Thyroid gland (tissue), 4 donors: ENCODE measurements around the gene CCDC170. TPM values are rescaled to one million over a fixed set of nuclear protein-coding genes. Genes with fewer than 3 reads are reported as not detected.

Experiments
- DNase-seq, 2 donors: peaks; one replicate each; pipeline ENCODE4 v3.0.0-alpha.2; 2019
- H3K27ac ChIP-seq, 3 donors: fragments of 200-600 bp; sonication (generic); 1 replicate in 2 of 3; 2 replicates in 1 of 3; pipeline ENCODE4 v1.5.1; 2016 to 2019; ENCODE audit warnings: mild to moderate bottlenecking in 1 of 3, moderate library complexity in 1 of 3
- H3K27me3 ChIP-seq: fragments of 200-600 bp; sonication (generic); one replicate; pipeline ENCODE4 v1.5.1; 2019
- H3K36me3 ChIP-seq, 2 donors: fragments of 200-600 bp; sonication (generic); one replicate each; pipeline ENCODE4 v1.5.1; 2016 to 2019
- H3K4me1 ChIP-seq, 2 donors: fragments of 200-600 bp; sonication (generic); one replicate each; pipeline ENCODE4 v1.5.1; 2017 to 2019
- H3K4me3 ChIP-seq, 3 donors: fragments of 200-600 bp; sonication (generic); replicated peaks in 1 of 3; 1 replicate in 2 of 3; 2 replicates in 1 of 3; pipeline ENCODE4 v1.5.1; 2016; ENCODE audit warnings: mild to moderate bottlenecking in 1 of 3
- H3K9me3 ChIP-seq: fragments of 200-600 bp; sonication (generic); one replicate; pipeline ENCODE4 v1.5.1; 2017
- CTCF ChIP-seq, 6 experiments: fragments of 200-600 bp in 3 of 6; fragments of 450-650 bp in 3 of 6; sonication (generic) in 3 of 6; IDR thresholded peaks; one replicate each; pipeline ENCODE4 v1.5.1; 2016 to 2019; ENCODE audit warnings: antibody characterized with exemption in 6 of 6, mild to moderate bottlenecking in 2 of 6, inconsistent platforms in 1 of 6, moderate library complexity in 1 of 6
- POLR2A ChIP-seq, 2 donors: fragments of 450-650 bp; IDR thresholded peaks; one replicate each; pipeline ENCODE4 v1.6.1; 2017; ENCODE audit warnings: antibody characterized with exemption in 2 of 2, mild to moderate bottlenecking in 2 of 2, moderate library complexity in 1 of 2
- WGBS, 2 donors: methylation state at CpG; one replicate each; pipeline ENCODE4 v1.1.5; 2017; 5-methylcytosine and 5-hydroxymethylcytosine counted together
- intact Hi-C: fragments of 100-400 bp; cut with DNase I; formaldehyde crosslinking; loops from one replicate; pipeline ENCODE4 v1.15.1; 2023
- total RNA-seq, 4 donors: library from RNA; depleted of rRNA; stranded (reverse); fragments of >200 nt; gene quantifications; one replicate each; pipeline ENCODE4 v1.2.3, GENCODE V29; 2016

Gene CCDC170
- total RNA-seq, 4 donors from 2014 or later = 3.4 to 6.9 (median 4.2) TPM

- WGBS, 2 donors = 88 to 96% methylated on average over 5 of the region's 5 CpGs
- no peaks in the 10 kb centered on the region for H3K27me3 ChIP-seq
- no peaks in the 10 kb centered on the region for H3K36me3 ChIP-seq
- H3K4me1 ChIP-seq = peaks cover 10% of the 10 kb centered on the region in 2 donors
- no peak overlapping the region for H3K4me3 ChIP-seq
- DNase-seq = no peak
- intact Hi-C loops = no loop called here
- TF ChIP-seq POLR2A (IDR thresholded peaks at IDR 0.05) (no peak), CTCF (IDR thresholded peaks at IDR 0.05) (no peak)
- no peak overlapping the region for H3K27ac ChIP-seq
- H3K9me3 ChIP-seq = no peaks in the 10 kb centered on the region
These were observed 130.7 kb downstream of the CCDC170 start for GRCh38 chr6:151624481-151624880.

- no peak for TF ChIP-seq POLR2A (IDR thresholded peaks at IDR 0.05)
- no peak for TF ChIP-seq CTCF (IDR thresholded peaks at IDR 0.05)
- H3K27me3 ChIP-seq = no peaks in the 10 kb centered on the region
- intact Hi-C loops = no loop called here
- WGBS, 2 donors = 91 to 92% methylated on average over 7 of the region's 7 CpGs
- H3K9me3 ChIP-seq = no peaks in the 10 kb centered on the region
- H3K27ac ChIP-seq = no peak overlapping the region
- DNase-seq = no peak
- peaks cover 5 to 7% of the 10 kb centered on the region in 2 donors for H3K4me1 ChIP-seq
- H3K4me3 ChIP-seq = no peak overlapping the region
- H3K36me3 ChIP-seq = no peaks in the 10 kb centered on the region
These were observed 131.2 kb downstream of the CCDC170 start for GRCh38 chr6:151624900-151625536.

- Histone ChIP-seq H3K36me3 (no peaks in the 10 kb centered on the region), H3K27ac (no peak overlapping the region), H3K27me3 (no peaks in the 10 kb centered on the region), H3K4me3 (no peak overlapping the region), H3K9me3 (no peaks in the 10 kb centered on the region), H3K4me1 (peaks cover 0 to 8% of the 10 kb centered on the region in 2 donors)
- intact Hi-C loops = no loop called here
- TF ChIP-seq POLR2A (IDR thresholded peaks at IDR 0.05) = no peak
- no peak for TF ChIP-seq CTCF (IDR thresholded peaks at IDR 0.05)
- WGBS, 2 donors = 57 to 64% methylated on average over 3 of the region's 3 CpGs
- no peak for DNase-seq
These were observed 134.1 kb downstream of the CCDC170 start for GRCh38 chr6:151627689-151628444.

- intact Hi-C loops = no loop called here
- DNase-seq = no peak
- Histone ChIP-seq H3K4me3 (no peak overlapping the region), H3K27ac (no peak overlapping the region), H3K4me1 (peaks cover 0 to 8% of the 10 kb centered on the region in 2 donors), H3K9me3 (no peaks in the 10 kb centered on the region), H3K36me3 (no peaks in the 10 kb centered on the region), H3K27me3 (no peaks in the 10 kb centered on the region)
- TF ChIP-seq CTCF (IDR thresholded peaks at IDR 0.05) (no peak), POLR2A (IDR thresholded peaks at IDR 0.05) (no peak)
- 73 to 88% methylated on average over 4 of the region's 4 CpGs for WGBS, 2 donors
These were observed 136.0 kb downstream of the CCDC170 start for GRCh38 chr6:151629791-151630190.

- H3K9me3 ChIP-seq = no peaks in the 10 kb centered on the region
- TF ChIP-seq POLR2A (IDR thresholded peaks at IDR 0.05) (no peak), CTCF (IDR thresholded peaks at IDR 0.05) (no peak)
- no peaks in the 10 kb centered on the region for H3K36me3 ChIP-seq
- intact Hi-C loops = no loop called here
- H3K4me3 ChIP-seq = no peak overlapping the region
- H3K27ac ChIP-seq = no peak overlapping the region
- H3K27me3 ChIP-seq = no peaks in the 10 kb centered on the region
- peaks cover 0 to 8% of the 10 kb centered on the region in 2 donors for H3K4me1 ChIP-seq
- no peak for DNase-seq
These were observed 136.6 kb downstream of the CCDC170 start for GRCh38 chr6:151630387-151630786.
